CD8-positive, alpha-beta memory T cell (primary cell): ENCODE data around the gene PDXDC1. TPM values are rescaled to one million over a fixed set of nuclear protein-coding genes. Genes with fewer than 3 reads are reported as not detected.
"Not testable (repeated sequence)": the region's sequence is repeated elsewhere in the genome, so short reads cannot be mapped to it uniquely, and the experiment has no call there.

Experiments used
- CTCF ChIA-PET: fragments of 350-600 bp; sonication (Branson Sonifier 250); formaldehyde crosslinking; loops from one replicate; lab custom pipeline; 2021; ENCODE audit warnings: antibody characterized with exemption; lab: Charles Lee
- POLR2A ChIA-PET: fragments of 350-600 bp; sonication (Branson Sonifier 250); formaldehyde crosslinking; loops from one replicate; lab custom pipeline; 2021; ENCODE audit warnings: antibody characterized with exemption; lab: Charles Lee
- DNase-seq, 5 donors: peaks; one replicate each; pipeline versions ENCODE4 v3.0.0 to v3.0.0-alpha.2; 2020 to 2022; ENCODE audit warnings: mixed read lengths in 1 of 5
- H3K27ac ChIP-seq: one replicate; pipeline ENCODE4 v1.7.0; 2013; ENCODE audit warnings: low read depth, mild to moderate bottlenecking, low read length, moderate library complexity
- H3K27me3 ChIP-seq: 2 replicates; pipeline ENCODE4 v1.7.0; 2013; ENCODE audit warnings: low read length, mild to moderate bottlenecking; ENCODE audit not compliant: insufficient read depth, poor library complexity, severe bottlenecking
- H3K36me3 ChIP-seq: 2 replicates; pipeline ENCODE4 v1.7.0; 2013; ENCODE audit warnings: mild to moderate bottlenecking, low read length, moderate library complexity; ENCODE audit not compliant: insufficient read depth
- H3K4me1 ChIP-seq: 2 replicates; pipeline ENCODE4 v1.7.0; 2013; ENCODE audit warnings: mild to moderate bottlenecking, low read length, moderate library complexity; ENCODE audit not compliant: insufficient read depth
- H3K4me3 ChIP-seq: 2 replicates; pipeline ENCODE4 v1.7.0; 2013; ENCODE audit warnings: mild to moderate bottlenecking, low read length
- H3K9me3 ChIP-seq: 2 replicates; pipeline ENCODE4 v1.7.0; 2013; ENCODE audit warnings: mild to moderate bottlenecking, low read length
- H3K27ac Mint-ChIP-seq, 8 donors: one replicate each; pipeline ENCODE4 v1.8.0; 2020 to 2021; ENCODE audit warnings: mixed read lengths in 8 of 8, mild to moderate bottlenecking in 6 of 8, inconsistent platforms in 3 of 8, moderate library complexity in 3 of 8
- H3K27me3 Mint-ChIP-seq, 2 donors: one replicate each; pipeline ENCODE4 v1.8.0; 2020 to 2021; ENCODE audit warnings: mixed read lengths in 2 of 2, mild to moderate bottlenecking in 1 of 2, moderate library complexity in 1 of 2
- H3K36me3 Mint-ChIP-seq, 3 donors: one replicate each; pipeline ENCODE4 v1.8.0; 2020 to 2021; ENCODE audit warnings: mixed read lengths in 3 of 3, inconsistent platforms in 1 of 3, mild to moderate bottlenecking in 1 of 3
- H3K4me1 Mint-ChIP-seq, 3 donors: one replicate each; pipeline ENCODE4 v1.8.0; 2020 to 2021; ENCODE audit warnings: mixed read lengths in 3 of 3, inconsistent platforms in 1 of 3, mild to moderate bottlenecking in 1 of 3
- H3K4me3 Mint-ChIP-seq, 7 donors: one replicate each; pipeline ENCODE4 v1.8.0; 2020 to 2021; ENCODE audit warnings: mixed read lengths in 7 of 7, mild to moderate bottlenecking in 6 of 7, moderate library complexity in 4 of 7, inconsistent platforms in 2 of 7
- H3K9me3 Mint-ChIP-seq, 5 donors: one replicate each; pipeline ENCODE4 v1.8.0; 2020 to 2022; ENCODE audit warnings: mixed read lengths in 5 of 5, mild to moderate bottlenecking in 3 of 5, moderate library complexity in 2 of 5, inconsistent platforms in 1 of 5
- polyA plus RNA-seq: library from polyadenylated mRNA; unstranded; fragments of 300-500 nt; fragmentation: Illumina TruSeq; gene quantifications from one replicate; pipeline ENCODE4 v1.2.3, GENCODE V29; 2021
- total RNA-seq, 2 experiments: library from RNA; stranded (reverse); gene quantifications; one replicate each; pipeline ENCODE4 v1.2.3, GENCODE V29; 2021

Gene PDXDC1
- total and polyA plus RNA-seq, 3 experiments from 2014 or later = 39.5 to 58.5 (median 55.5) TPM

DNA sequence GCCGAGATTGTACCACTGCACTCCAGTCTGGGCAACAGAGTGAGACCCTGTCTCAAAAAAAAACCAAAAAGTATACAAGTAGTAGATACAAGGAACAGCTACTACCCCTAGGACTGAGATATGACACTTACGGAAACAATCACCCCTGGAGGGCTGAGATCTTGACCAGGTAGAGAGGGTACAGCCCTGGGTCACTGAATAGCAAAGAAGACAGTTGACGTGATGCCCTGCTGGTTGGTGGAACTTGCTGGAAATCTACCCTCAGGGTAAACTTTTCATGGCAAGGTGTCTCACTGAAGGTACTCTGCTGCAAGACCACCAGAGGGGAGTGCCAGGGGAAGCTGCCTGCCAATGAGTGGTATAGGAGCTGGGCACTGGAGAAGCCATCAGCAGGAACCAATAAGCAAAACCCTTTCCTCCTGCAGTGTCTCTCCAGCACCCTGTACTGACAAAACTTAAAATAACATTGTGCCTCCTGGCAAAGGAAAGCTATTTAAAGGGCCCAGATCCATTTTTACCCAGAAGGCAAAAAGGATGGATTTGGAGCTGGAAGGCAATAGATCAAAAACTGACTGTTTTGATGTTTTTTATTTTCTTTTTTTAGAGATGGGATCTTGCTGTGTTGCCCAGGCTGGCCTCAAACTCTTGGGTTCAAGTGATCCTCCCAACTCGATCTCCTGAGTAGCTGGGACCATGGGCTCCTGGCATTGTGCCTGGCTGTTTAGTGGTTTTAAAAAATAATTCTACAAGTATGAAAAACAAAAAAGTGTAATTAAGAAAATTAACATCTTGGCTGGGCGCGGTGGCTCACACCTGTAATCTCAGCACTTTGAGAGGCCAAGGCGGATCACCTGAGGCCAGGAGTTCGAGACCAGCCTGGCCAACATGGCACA, 11.3 kb upstream of the PDXDC1 start:
- Histone ChIP-seq H3K27me3 (no peaks in the 10 kb centered on the region), H3K4me3 (no peak overlapping the region), H3K9me3 (no peaks in the 10 kb centered on the region), H3K4me1 (no peaks in the 10 kb centered on the region), H3K27ac (no peak overlapping the region), H3K36me3 (no peaks in the 10 kb centered on the region)
- no peak overlapping the region for H3K4me3 Mint-ChIP-seq
- ChIA-PET CTCF (interaction anchor here (1.7 kb wide), 1 partner anchor 12 kb away, joined by 5 read pairs; the partner anchor contains the start of gene PDXDC1), POLR2A (no interaction called here)
- no peak for DNase-seq
- H3K27ac Mint-ChIP-seq = no peak overlapping the region
- peaks cover 16 to 25% of the 10 kb centered on the region in 2 donors for H3K27me3 Mint-ChIP-seq
- H3K9me3 Mint-ChIP-seq = peaks cover 0 to 11% (median 6%) of the 10 kb centered on the region in 5 donors
- peaks cover 0 to 5% (median 0%) of the 10 kb centered on the region in 3 donors for H3K36me3 Mint-ChIP-seq
- no peaks in the 10 kb centered on the region for H3K4me1 Mint-ChIP-seq

DNA sequence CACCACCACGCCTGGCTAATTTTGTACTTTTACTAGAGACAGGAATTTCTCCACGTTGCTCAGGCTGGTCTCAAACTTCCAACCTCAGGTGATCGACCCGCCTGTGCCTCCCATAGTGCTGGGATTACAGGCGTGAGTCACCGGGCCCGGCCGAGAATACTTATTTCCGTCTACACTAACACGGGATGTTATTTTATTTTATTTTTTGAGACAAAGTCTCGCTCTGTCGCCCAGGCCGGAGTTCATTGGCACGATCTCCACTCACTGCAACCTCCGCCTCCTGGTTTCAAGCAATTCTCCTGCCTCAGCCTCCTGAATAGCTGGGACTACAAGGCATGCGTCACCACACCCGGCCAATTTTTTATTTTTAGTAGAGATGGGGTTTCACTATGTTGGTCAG, 9.5 kb upstream of the PDXDC1 start:
- Mint-ChIP-seq H3K36me3 (peaks cover 0 to 5% (median 0%) of the 10 kb centered on the region in 3 donors), H3K4me3 (no peak overlapping the region), H3K27ac (no peak overlapping the region), H3K9me3 (peaks cover 0 to 11% (median 6%) of the 10 kb centered on the region in 5 donors), H3K4me1 (no peaks in the 10 kb centered on the region), H3K27me3 (peaks cover 14 to 25% of the 10 kb centered on the region in 2 donors)
- no peak for DNase-seq
- Histone ChIP-seq H3K27ac (no peak overlapping the region), H3K4me1 (no peaks in the 10 kb centered on the region), H3K27me3 (no peaks in the 10 kb centered on the region), H3K4me3 (no peak overlapping the region), H3K9me3 (no peaks in the 10 kb centered on the region), H3K36me3 (no peaks in the 10 kb centered on the region)
- ChIA-PET CTCF (no interaction called here), POLR2A (no interaction called here)

DNA sequence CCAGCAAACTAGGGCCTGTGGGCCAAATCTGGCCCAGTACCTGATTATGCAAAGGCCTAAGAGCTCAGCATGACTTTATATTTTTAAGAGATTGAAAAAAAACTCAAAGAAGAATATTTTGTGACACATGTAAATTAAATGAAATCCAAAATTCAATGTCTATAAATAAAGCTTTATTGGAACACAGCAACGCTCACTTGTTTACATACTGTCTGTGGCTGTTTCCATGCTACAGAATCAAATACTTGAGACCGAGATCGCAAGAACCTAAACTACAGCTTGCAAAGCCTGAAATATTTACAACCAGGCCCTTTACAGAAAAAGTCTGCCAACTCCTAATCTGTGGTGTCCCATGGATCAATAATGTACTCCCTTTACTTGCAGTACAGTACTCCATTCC, 5.0 kb upstream of the PDXDC1 start:
- H3K4me3 Mint-ChIP-seq, H3K27me3 Mint-ChIP-seq, H3K9me3 ChIP-seq, H3K27ac ChIP-seq, DNase-seq, H3K36me3 ChIP-seq, H3K36me3 Mint-ChIP-seq, H3K4me1 Mint-ChIP-seq, H3K27me3 ChIP-seq, H3K9me3 Mint-ChIP-seq, CTCF ChIA-PET, H3K4me1 ChIP-seq, POLR2A ChIA-PET, H3K4me3 ChIP-seq: not testable (repeated sequence)
- peak overlapping the region in 1 of 8 donors; percentile 36 for H3K27ac Mint-ChIP-seq

DNA sequence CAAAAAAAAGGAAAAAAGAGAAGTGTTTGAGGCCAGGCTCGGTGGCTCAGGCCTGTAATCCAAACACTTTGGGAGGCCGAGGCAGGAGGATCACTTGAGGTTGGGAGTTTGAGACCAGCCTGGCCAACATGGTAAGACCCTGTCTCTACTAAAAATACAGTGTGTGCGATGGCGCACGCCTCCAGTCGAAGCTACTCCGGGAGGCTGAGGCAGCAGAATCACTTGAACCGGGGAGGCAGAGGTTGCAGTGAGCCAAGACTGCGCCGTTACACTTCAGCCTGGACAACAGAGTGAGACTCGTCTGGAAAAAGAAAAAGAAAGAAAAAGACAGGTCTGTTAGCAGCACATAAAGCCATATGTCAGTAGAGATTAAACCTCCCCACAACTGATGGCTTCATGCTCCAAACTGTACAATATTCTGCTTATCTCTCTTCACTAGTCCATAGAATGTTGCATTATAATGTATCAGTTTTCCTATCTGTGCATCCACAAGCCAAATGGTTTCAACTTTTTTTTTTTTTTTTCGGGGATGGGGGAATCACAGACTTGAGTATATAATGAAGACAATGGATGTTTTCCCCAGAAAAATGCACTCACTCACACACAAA, 3.1 kb upstream of the PDXDC1 start:
- H3K4me3 Mint-ChIP-seq = peak overlapping the region in 3 of 7 donors; percentile 26 to 66 (median 61)
- H3K4me3 ChIP-seq, POLR2A ChIA-PET: not testable (repeated sequence)

DNA sequence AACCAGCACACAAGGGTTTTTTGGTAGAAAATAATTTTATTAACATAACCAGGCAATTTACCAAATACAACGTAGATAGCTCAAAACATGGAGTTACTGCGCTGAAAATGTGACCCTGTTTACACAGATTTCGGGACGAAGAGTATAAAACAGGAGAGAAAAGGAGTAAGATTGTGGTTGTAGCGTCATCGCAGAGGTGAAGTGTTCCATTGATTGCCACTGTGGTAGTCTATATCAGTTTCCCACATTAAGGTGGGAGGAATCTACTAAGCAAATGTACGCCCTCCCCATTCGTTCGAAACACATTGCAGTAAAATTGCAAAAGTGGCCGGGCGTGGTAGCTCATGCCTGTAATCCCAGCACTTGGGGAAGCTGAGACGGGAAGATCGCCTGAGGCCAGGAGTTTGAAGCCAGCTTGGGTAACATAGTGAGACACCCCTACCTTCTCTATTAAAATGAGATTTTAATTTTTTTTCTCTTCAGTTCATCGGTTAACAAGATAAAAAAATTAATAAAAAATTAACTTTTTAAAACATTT, 972 bp upstream of the PDXDC1 start:
- H3K27me3 ChIP-seq, H3K9me3 ChIP-seq, H3K9me3 Mint-ChIP-seq, H3K27ac ChIP-seq, H3K27me3 Mint-ChIP-seq, H3K36me3 ChIP-seq, POLR2A ChIA-PET, CTCF ChIA-PET, DNase-seq: not testable (repeated sequence)
- Histone ChIP-seq H3K4me1 (peaks cover 13% of the 10 kb centered on the region), H3K4me3 (peak overlapping the region; percentile 81)
- peak overlapping the region in 5 of 7 donors; percentile 54 to 95 (median 74) for H3K4me3 Mint-ChIP-seq
- H3K36me3 Mint-ChIP-seq = peaks cover 0 to 13% (median 0%) of the 10 kb centered on the region in 3 donors
- H3K4me1 Mint-ChIP-seq = peaks cover 18 to 28% (median 22%) of the 10 kb centered on the region in 3 donors
- peak overlapping the region in 4 of 8 donors; percentile 10 to 93 (median 40) for H3K27ac Mint-ChIP-seq

More for the DNA sequence above, 3.1 kb upstream of the PDXDC1 start:
- CTCF ChIA-PET, DNase-seq, H3K27me3 Mint-ChIP-seq, H3K27me3 ChIP-seq, H3K9me3 ChIP-seq, H3K27ac ChIP-seq, H3K36me3 ChIP-seq, H3K36me3 Mint-ChIP-seq, H3K9me3 Mint-ChIP-seq: not testable (repeated sequence)
- H3K4me1 ChIP-seq = peaks cover 10% of the 10 kb centered on the region
- peak overlapping the region in 1 of 8 donors; percentile 87 for H3K27ac Mint-ChIP-seq
- H3K4me1 Mint-ChIP-seq = peaks cover 11 to 16% (median 13%) of the 10 kb centered on the region in 3 donors

DNA sequence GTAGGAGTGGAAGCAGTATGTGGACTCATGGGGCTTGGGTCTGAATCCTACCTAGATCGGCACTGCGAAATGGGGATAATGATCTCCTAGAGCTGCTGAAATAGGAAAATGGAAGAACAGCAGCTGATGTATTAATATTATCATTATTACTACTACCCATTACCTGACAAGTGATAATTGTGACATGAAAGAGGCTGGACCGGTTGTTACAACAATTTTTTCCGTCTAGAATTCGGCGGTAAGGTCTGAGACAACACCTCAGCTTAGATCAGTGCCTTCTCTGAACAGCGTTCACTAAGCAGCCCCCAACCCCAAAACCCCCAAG, 533 bp upstream of the PDXDC1 start:
- H3K9me3 ChIP-seq, H3K27me3 ChIP-seq, H3K36me3 ChIP-seq, H3K27me3 Mint-ChIP-seq, H3K9me3 Mint-ChIP-seq, DNase-seq: not testable (repeated sequence)
- POLR2A ChIA-PET = interaction anchor here (0.6 kb wide), 1 partner anchor 39 kb away, joined by 4 read pairs; no protein-coding TSS in a partner anchor
- peak overlapping the region; percentile 78 for H3K27ac ChIP-seq
- Mint-ChIP-seq H3K4me1 (peaks cover 18 to 30% (median 25%) of the 10 kb centered on the region in 3 donors), H3K27ac (peak overlapping the region; percentile 90 to 98 (median 93)), H3K36me3 (peaks cover 0 to 13% (median 0%) of the 10 kb centered on the region in 3 donors), H3K4me3 (peak overlapping the region; percentile 89 to 96 (median 94))
- H3K4me1 ChIP-seq = peaks cover 13% of the 10 kb centered on the region
- CTCF ChIA-PET = interaction anchor here (1.0 kb wide), 1 partner anchor 48 kb away, joined by 3 read pairs; no protein-coding TSS in a partner anchor
- peak overlapping the region; percentile 81 for H3K4me3 ChIP-seq

DNA sequence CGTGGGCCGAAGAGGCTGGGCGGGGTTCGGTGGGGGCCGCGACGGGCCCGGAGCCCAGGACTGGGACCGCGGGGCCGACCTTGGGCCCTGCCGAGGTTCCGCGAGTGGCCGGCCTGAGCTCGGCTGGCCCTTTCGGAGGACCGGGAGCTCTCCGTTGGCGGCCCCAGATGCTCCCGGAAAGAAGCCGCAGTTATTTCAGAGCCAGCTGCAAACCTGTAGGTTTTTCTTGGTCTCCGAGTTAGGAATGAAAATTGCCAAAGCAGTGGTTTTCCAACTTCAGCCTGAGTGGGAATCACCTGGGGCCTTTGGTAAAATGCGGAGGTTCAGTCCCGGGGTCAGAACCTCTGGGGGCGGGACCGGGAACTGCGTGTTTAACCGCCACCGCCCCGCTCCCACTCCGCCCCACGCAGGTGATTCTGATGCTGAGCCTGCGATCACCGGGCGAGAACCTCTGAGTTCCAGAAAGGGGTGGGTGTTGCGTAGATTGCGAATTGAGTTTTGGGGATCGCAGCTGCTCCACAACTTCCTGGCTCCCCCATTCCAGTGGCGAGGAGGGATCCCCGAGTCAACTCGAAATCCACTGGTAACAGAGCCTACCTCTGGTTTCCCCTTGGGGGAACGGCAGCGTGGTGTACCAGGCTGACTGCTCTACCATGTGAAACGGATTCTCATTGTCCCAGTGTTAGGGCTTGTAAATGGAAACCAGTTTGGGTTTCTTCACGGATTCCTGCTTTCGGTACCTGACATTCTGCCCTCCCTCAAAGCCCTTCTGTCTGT, 780 bp downstream of the PDXDC1 start:
- ChIA-PET POLR2A (interaction anchor here (0.7 kb wide), 1 partner anchor 39 kb away, joined by 6 read pairs; no protein-coding TSS in a partner anchor), CTCF (interaction anchor here (1.0 kb wide), 2 partner anchors 12 to 47 kb away, joined by 3 to 5 read pairs; no protein-coding TSS in a partner anchor)
- not testable (repeated sequence) for H3K9me3 Mint-ChIP-seq, H3K9me3 ChIP-seq, H3K36me3 ChIP-seq, H3K27me3 Mint-ChIP-seq, H3K27me3 ChIP-seq
- Mint-ChIP-seq H3K27ac (peak overlapping the region; percentile 82 to 97 (median 93)), H3K36me3 (peaks cover 0 to 13% (median 0%) of the 10 kb centered on the region in 3 donors), H3K4me1 (peaks cover 25 to 39% (median 34%) of the 10 kb centered on the region in 3 donors), H3K4me3 (peak overlapping the region; percentile 87 to 96 (median 95))
- DNase-seq = peak; percentile 50 to 74 (median 63)
- H3K27ac ChIP-seq = peak overlapping the region; percentile 78
- peaks cover 13% of the 10 kb centered on the region for H3K4me1 ChIP-seq
- H3K4me3 ChIP-seq = peak overlapping the region; percentile 81
